ENCODE data around the gene FYCO1.

Gene FYCO1

DNA sequence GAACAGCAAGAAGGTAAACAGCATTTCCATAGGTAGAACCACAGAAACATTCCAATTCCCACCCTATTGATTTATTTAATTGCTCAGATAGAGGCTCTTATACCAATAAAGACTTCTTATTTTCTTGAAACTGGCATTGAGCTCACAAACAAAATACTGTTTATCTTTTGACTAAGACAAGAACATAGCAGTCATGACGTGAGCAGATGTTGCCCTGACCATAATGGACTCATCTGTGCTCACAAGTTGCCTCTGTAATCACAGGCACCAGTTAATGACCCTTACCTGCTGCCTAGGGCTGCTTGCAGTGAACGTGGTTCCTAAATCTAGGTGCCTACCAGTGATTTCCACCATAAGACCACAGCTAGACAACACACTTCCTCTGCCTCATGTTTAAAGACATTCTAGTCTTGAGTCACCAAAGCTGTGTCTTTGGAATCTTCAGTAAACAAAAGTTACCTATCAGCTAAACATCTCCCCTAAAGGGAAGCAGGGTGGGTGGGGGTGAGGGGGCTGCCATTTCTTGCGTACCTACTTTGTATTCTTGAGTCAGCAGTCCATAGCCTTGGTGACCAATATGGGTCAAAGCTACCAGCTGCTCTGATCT is 2.1 kb downstream of the FYCO1 start:
- TF ChIP-seq ZFX (IDR thresholded peaks at IDR 0.05; ENCODE audit: borderline replicate concordance) = no peak
- TF ChIP-seq, protein P1, sequence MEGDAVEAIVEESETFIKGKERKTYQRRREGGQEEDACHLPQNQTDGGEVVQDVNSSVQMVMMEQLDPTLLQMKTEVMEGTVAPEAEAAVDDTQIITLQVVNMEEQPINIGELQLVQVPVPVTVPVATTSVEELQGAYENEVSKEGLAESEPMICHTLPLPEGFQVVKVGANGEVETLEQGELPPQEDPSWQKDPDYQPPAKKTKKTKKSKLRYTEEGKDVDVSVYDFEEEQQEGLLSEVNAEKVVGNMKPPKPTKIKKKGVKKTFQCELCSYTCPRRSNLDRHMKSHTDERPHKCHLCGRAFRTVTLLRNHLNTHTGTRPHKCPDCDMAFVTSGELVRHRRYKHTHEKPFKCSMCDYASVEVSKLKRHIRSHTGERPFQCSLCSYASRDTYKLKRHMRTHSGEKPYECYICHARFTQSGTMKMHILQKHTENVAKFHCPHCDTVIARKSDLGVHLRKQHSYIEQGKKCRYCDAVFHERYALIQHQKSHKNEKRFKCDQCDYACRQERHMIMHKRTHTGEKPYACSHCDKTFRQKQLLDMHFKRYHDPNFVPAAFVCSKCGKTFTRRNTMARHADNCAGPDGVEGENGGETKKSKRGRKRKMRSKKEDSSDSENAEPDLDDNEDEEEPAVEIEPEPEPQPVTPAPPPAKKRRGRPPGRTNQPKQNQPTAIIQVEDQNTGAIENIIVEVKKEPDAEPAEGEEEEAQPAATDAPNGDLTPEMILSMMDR (IDR thresholded peaks at IDR 0.05) = no peak
- H3K27ac ChIP-seq = no peak overlapping the region

DNA sequence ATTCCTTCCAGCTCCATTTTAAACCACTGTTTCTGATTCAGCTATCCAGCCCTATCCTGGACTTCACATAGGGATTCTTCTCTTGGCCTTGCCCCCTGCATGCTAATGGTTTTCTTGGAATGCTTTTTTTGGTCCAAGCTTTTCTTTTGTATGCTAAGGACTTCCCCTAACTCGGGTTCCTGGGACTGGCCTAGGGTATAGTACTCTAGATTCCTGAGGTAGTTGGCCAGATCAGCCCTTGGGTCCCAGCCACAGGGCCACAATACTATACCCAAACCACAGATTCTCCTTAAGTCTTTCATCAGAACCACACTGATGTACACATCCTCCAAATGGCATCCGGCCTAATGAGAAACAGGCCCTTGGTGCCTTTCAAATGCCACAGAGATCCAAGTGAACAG is 2.8 kb downstream of the FYCO1 start:
- TF ChIP-seq, protein P1 (IDR thresholded peaks at IDR 0.05) = no peak
- no peak for TF ChIP-seq ZFX (IDR thresholded peaks at IDR 0.05; ENCODE audit: borderline replicate concordance)
- H3K27ac ChIP-seq = no peak overlapping the region

DNA sequence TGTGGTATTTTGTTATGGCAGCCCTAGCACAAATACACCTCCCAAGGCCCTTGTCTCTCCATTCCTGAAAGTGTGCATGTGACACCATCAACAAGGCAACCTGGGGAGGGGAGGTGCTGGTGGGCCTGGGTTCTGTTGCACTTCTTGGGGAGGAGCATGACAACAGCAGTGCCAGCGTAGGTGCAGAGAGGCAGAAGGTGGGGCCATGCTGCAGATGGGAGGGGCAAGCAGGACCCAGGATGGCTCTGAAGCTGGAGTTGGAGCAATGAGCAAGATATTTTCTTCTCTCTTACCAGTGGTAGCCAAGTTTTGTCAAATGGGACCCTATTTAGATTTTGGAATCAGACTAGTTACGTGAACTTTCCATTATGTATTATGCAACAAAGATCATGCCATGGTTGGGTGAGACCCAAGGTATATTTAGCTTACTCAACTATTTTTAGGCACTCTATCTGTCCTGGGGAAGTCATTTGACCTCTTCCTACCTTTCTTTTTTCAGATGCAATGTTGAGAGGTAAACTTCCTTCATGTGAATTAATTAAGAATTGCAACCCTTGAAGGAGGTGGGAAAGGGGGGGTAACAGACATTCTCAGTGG is 3.4 kb downstream of the FYCO1 start:
- TF ChIP-seq, protein P1 (IDR thresholded peaks at IDR 0.05) = no peak
- TF ChIP-seq ZFX (IDR thresholded peaks at IDR 0.05; ENCODE audit: borderline replicate concordance) = no peak
- no peak overlapping the region for H3K27ac ChIP-seq

DNA sequence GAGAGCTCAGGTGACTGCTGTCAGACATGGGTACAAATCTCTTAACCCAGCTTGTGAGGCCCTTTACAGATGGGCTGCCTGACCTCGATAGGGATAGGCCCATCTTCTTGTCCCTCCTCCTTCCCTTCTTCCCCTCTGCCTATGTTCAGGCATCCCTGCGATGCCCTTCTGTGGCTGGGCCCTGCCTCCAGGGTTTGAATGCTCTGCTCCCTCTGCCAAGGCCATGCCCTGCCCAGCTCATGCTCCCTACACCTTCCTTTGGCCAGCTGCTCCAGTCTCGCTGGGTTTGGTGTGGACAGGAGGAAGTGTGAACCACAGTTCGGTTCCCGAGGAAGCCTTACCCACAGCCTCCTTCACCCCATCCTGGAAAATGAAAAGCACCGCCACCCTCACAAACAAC is 4.3 kb downstream of the FYCO1 start:
- TF ChIP-seq ZFX (IDR thresholded peaks at IDR 0.05; ENCODE audit: borderline replicate concordance) = no peak
- TF ChIP-seq, protein P1 (IDR thresholded peaks at IDR 0.05) = no peak
- H3K27ac ChIP-seq = no peak overlapping the region

DNA sequence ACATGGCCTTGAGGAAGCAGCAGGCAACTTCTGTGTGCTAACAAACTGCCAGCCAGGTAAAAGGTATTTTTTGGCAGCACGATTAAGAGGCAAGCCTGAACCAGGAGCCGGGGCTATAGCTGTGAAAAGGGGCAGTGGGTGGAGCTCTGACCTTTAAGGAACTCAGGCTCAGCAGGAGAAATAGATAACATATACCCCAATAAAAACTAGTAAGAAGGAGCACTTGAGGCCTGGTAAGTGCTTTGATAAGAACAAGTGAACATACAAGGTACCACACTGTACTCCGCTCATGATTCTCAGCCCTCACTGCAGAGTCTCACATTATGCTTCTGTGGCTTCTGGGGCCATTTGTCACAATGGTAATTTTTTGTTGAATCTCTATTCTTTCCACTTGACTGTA is 5.4 kb downstream of the FYCO1 start:
- no peak overlapping the region for H3K27ac ChIP-seq
- no peak for TF ChIP-seq ZFX (IDR thresholded peaks at IDR 0.05; ENCODE audit: borderline replicate concordance)
- TF ChIP-seq, protein P1 (IDR thresholded peaks at IDR 0.05) = no peak

DNA sequence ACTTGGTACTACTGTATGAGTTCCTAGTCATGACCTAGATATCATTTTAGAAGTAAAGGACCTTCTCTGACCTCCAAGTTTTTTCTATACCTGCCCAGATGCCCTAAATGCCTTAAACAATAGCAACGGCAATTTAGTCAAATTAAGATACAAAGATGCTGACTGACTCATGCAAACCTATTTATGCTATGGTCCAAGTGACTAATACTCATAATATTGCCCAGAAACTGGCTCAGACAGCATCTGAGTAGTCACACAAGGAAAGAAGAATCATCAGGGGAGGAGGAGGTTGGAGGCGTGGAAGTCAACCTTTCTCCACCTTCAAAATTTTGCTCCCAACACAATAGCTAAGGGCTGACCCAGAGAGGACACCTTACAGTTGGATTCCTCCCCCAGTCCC is 6.8 kb downstream of the FYCO1 start:
- TF ChIP-seq, protein P1 (IDR thresholded peaks at IDR 0.05) = no peak
- TF ChIP-seq ZFX (IDR thresholded peaks at IDR 0.05; ENCODE audit: borderline replicate concordance) = no peak
- no peak overlapping the region; the same call in 1 of the 2 replicates for H3K27ac ChIP-seq

DNA sequence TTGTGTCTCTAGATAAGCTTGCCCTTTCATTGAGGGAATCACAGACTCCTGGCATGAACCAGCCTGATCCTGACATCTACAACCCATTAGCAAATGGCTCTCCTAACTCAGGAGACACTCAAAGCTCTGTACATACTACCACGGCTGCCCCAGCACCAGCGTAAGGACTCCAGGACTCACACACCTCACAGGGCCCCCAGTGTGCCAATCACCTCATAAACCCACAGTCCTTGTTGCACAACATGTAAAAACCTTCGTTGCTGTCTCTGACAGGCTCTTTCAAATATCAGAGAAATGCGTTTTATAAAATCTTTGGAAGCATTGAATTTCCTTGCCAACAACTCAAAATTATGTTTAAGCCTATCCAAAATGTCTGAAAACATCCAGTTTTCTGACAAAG is 7.3 kb downstream of the FYCO1 start:
- no peak for TF ChIP-seq ZFX (IDR thresholded peaks at IDR 0.05; ENCODE audit: borderline replicate concordance)
- TF ChIP-seq, protein P1 (IDR thresholded peaks at IDR 0.05) = no peak
- peak overlapping the region; percentile 92 for H3K27ac ChIP-seq

Data from 22Rv1 (cell line).